Peyer's patch (tissue), 4 donors: ENCODE data around the gene PCYT1A.

Source experiments
- POLR2A ChIP-seq, 2 donors: fragments of 450-650 bp; IDR thresholded peaks; one replicate each; pipeline ENCODE4 v1.5.1; 2017; ENCODE audit warnings: antibody characterized with exemption in 2 of 2, mild to moderate bottlenecking in 2 of 2, moderate library complexity in 2 of 2
- TF ChIP-seq, protein P1 (sequence below), 6 experiments: fragments of 450-650 bp in 4 of 6; fragments of 200-600 bp in 2 of 6; sonication (generic) in 1 of 6; IDR thresholded peaks; one replicate each; pipeline ENCODE4 v1.5.1; 2017 to 2019; ENCODE audit warnings: antibody characterized with exemption in 6 of 6, mild to moderate bottlenecking in 3 of 6, moderate library complexity in 1 of 6

GRCh38 chr3:196317687-196318467 lies 30.4 kb upstream of the PCYT1A start, which contains the start of gene DYNLT2B:
- TF ChIP-seq POLR2A (IDR thresholded peaks at IDR 0.05) = peak; percentile 58 to 69
- TF ChIP-seq, protein P1, sequence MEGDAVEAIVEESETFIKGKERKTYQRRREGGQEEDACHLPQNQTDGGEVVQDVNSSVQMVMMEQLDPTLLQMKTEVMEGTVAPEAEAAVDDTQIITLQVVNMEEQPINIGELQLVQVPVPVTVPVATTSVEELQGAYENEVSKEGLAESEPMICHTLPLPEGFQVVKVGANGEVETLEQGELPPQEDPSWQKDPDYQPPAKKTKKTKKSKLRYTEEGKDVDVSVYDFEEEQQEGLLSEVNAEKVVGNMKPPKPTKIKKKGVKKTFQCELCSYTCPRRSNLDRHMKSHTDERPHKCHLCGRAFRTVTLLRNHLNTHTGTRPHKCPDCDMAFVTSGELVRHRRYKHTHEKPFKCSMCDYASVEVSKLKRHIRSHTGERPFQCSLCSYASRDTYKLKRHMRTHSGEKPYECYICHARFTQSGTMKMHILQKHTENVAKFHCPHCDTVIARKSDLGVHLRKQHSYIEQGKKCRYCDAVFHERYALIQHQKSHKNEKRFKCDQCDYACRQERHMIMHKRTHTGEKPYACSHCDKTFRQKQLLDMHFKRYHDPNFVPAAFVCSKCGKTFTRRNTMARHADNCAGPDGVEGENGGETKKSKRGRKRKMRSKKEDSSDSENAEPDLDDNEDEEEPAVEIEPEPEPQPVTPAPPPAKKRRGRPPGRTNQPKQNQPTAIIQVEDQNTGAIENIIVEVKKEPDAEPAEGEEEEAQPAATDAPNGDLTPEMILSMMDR (IDR thresholded peaks at IDR 0.05) = peak in 2 of 6 experiments; percentile 6 to 29
